ENCODE results near the gene TMEM273.
A peak's percentile ranks its signal among the peaks of the same experiment; 100 is the strongest.

TMEM273 gene

GRCh38 chr10:49187950-49188761, at the start of gene TMEM273:
Gene TMEM273 (minus strand): TSS chr10:49188391. CDS start chr10:49188336, 55 bp downstream.
- peak; percentile 37 for DNase-seq

GRCh38 chr10:49237985-49238384, 49.8 kb upstream of the TMEM273 start:
- no peak for DNase-seq

GRCh38 chr10:49235392-49235791, 47.2 kb upstream of the TMEM273 start:
- no peak for DNase-seq

- no peak for DNase-seq
These were observed 43.1 kb upstream of the TMEM273 start for GRCh38 chr10:49231086-49231820.

- no peak for DNase-seq
These were observed 41.8 kb upstream of the TMEM273 start for GRCh38 chr10:49230004-49230403.

GRCh38 chr10:49228677-49229076, 40.5 kb upstream of the TMEM273 start:
- no peak for DNase-seq

- DNase-seq = no peak
These were observed 39.2 kb upstream of the TMEM273 start for GRCh38 chr10:49227406-49227805.

- DNase-seq = no peak
These were observed 38.4 kb upstream of the TMEM273 start for GRCh38 chr10:49226594-49226993.

GRCh38 chr10:49225218-49225876, 37.2 kb upstream of the TMEM273 start:
- DNase-seq = no peak

- no peak for DNase-seq
These were observed 35.0 kb upstream of the TMEM273 start for GRCh38 chr10:49223205-49223604.

- DNase-seq = no peak
These were observed 34.0 kb upstream of the TMEM273 start for GRCh38 chr10:49222170-49222569.

GRCh38 chr10:49220679-49221078, 32.5 kb upstream of the TMEM273 start:
- DNase-seq = no peak

- no peak for DNase-seq
These were observed 31.8 kb upstream of the TMEM273 start for GRCh38 chr10:49220031-49220430.

- no peak for DNase-seq
These were observed 31.1 kb upstream of the TMEM273 start for GRCh38 chr10:49219248-49219647.

- no peak for DNase-seq
These were observed 30.3 kb upstream of the TMEM273 start for GRCh38 chr10:49218480-49218879.

GRCh38 chr10:49217645-49218044, 29.5 kb upstream of the TMEM273 start:
- no peak for DNase-seq

- no peak for DNase-seq
These were observed 25.0 kb upstream of the TMEM273 start for GRCh38 chr10:49213211-49213610.

GRCh38 chr10:49212783-49213182, 24.6 kb upstream of the TMEM273 start:
- no peak for DNase-seq

GRCh38 chr10:49212076-49212475, 23.9 kb upstream of the TMEM273 start:
- no peak for DNase-seq

- DNase-seq = no peak
These were observed 20.8 kb upstream of the TMEM273 start for GRCh38 chr10:49208996-49209395.

- DNase-seq = no peak
These were observed 19.8 kb upstream of the TMEM273 start for GRCh38 chr10:49207936-49208487.

GRCh38 chr10:49207113-49207512, 18.9 kb upstream of the TMEM273 start:
- no peak for DNase-seq

- no peak for DNase-seq
These were observed 17.0 kb upstream of the TMEM273 start for GRCh38 chr10:49205206-49205605.
